ENCODE measurements around the gene SH2D1B.

GRCh38 chr1:162421258-162422164, 9.6 kb upstream of the SH2D1B start:
- no peak for TF ChIP-seq POLR2A (IDR thresholded peaks at IDR 0.05)
- TF ChIP-seq CTCF (IDR thresholded peaks at IDR 0.05), result no peak
